ENCODE results near the gene PLCD3.

The PLCD3 gene

DNA sequence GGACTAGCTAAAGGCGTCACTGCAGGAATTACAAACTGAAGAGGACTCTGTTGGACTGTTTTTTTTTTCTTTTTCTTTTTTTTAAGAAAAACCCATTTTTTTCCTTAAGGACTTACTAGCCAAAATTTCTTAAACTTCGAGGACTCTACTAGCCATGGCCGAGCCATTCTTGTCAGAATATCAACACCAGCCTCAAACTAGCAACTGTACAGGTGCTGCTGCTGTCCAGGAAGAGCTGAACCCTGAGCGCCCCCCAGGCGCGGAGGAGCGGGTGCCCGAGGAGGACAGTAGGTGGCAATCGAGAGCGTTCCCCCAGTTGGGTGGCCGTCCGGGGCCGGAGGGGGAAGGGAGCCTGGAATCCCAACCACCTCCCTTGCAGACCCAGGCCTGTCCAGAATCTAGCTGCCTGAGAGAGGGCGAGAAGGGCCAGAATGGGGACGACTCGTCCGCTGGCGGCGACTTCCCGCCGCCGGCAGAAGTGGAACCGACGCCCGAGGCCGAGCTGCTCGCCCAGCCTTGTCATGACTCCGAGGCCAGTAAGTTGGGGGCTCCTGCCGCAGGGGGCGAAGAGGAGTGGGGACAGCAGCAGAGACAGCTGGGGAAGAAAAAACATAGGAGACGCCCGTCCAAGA is 16.8 kb upstream of the PLCD3 start:
- DNase-seq = peak; percentile 44

- DNase-seq = peak; percentile 95
Measured at GRCh38 chr17:45148183-45149036, 16.1 kb upstream of the PLCD3 start, which contains the start of gene HEXIM1. Gene HEXIM1, plus strand, starts transcription at chr17:45148475. Its CDS starts 716 bp downstream, at chr17:45149191.

DNA sequence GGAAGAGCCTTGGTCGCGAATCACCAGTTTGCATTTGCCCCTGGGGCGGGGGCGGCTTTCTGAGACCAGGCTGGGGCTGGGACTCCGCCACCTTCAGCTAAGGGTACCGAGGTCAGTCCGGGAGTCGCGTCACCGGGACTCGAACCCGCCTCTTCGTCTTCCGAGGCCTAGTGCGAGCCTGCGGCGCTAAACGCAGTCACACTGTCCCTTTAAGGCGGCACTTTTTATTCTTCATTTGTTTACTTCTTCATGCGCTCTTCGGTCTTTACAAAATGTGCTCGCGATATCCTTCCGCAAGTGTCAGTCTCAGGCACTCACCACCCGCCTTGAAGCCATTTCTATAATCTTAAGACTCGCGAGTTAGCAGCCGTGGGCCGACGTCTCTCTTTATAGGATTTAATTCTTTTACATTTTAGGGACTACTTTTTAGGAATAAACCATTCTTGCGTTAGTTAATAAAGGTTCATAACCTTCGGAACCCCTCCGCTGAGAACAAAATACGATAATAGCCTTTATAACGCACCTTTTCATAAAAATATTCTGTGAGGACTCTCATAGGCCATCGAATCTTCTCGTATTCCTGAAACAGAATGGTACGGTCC is 15.4 kb upstream of the PLCD3 start:
- peak; percentile 81 for DNase-seq

GRCh38 chr17:45146890-45147580 is 14.7 kb upstream of the PLCD3 start:
- DNase-seq = no peak

- no peak for DNase-seq
Measured at GRCh38 chr17:45146592-45146889, 14.2 kb upstream of the PLCD3 start.

DNA sequence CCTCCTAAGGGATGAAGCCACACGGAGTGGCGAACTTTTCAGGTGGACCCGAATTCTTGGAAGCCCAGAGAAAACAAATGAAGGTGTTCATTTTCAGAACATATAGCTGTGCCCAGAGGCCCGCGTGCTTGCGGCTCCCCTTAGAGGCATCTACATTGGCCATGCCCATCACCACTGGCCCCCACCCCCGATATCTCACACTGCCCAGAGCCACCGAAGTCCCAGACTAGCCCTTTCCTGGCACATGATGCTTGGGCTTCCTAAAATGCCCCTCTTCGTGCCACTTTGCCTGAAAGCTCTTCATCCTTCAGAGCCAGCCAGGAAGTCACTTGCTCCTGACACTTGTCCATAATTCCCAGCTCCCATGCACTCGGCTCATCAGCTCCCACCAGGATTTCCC is 13.9 kb upstream of the PLCD3 start:
- DNase-seq = no peak

DNA sequence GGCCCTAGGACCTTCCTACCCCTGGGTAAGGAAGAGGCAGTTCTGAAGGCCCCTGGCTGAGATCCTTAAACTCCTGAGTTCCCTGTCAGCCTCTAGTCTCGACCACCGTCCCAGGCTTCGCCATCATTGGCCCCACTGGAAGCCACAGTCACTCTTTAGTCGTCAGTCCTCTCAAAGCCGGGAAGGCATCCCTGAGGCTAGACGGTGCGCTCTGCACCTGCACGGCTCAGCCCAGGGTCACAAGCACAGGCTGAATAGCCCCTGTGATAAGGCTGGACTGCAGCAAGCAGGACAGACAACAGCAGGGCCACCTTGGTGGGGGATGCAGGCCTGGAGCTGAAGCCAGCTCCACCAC is 12.7 kb upstream of the PLCD3 start:
- DNase-seq = no peak

DNA sequence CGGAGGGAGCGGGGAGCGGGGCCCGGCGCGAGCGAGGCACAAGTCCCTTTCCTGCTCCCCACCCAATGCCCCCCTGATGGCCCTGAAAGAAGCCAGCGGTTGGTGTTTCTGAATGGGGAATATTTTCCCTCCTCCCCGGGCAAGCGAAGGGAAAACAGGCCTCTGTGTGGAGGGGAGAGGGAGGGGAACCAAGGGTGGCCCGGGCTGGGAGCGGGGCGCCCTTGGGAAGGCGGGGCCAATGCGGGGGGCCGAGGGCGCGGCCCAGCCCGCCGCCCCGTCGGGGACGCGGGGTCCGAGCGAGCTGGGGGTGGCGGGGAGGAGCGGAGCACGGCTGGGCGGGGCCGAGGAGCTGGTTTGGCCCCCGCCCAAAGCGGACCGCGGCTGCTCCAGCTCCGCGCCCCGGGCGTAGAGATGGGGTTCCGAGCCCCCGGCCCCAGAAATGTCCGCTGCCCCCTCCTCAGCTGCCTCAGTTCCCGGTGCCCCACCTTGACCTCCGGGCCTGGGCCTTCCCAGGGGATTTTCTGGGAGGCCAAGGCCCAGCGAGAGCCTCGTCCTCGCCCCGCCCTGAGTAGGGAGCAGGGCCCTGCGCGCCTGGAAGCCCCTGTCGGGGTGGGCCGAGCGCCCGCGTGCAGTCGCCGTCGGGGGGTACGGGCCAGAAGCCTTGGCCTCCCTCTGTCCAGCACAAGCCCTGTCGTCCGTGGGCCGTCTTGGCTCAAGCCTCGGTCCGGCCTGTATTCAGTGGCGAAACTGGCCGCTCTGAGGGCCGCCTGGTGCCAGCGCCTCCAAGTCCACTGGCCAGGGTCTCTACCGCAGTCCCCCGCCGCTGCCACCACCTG is 12.1 kb upstream of the PLCD3 start:
- DNase-seq = no peak

GRCh38 chr17:45143767-45144198 is 11.5 kb upstream of the PLCD3 start:
- DNase-seq = no peak

DNA sequence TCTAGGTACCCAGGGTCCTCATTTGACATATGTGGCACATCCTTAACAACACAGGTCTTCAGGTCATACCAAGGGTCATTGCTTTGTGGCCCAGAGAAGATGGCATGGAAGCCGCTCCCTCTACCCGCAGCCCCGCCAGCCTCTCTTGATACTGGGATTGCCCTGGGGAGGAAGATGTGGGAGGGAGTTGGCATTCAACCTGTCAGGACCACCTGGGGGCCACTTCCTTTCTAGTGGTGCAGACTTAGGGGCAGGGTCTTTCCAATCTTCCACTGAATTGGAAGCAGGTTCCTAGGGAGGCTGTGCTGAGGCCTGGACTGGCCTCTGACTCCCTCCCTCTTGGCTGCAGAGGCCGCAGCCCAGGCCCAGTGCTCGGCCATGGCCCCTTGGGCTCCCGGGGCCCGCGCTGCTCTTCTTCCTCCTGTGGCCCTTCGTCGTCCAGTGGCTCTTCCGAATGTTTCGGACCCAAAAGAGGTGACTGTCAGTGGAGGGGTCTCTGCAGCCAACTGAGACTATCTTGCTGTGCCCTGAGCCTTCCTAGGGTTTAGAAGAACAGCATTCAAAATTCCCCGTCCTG is 10.9 kb upstream of the PLCD3 start:
- DNase-seq = no peak

DNA sequence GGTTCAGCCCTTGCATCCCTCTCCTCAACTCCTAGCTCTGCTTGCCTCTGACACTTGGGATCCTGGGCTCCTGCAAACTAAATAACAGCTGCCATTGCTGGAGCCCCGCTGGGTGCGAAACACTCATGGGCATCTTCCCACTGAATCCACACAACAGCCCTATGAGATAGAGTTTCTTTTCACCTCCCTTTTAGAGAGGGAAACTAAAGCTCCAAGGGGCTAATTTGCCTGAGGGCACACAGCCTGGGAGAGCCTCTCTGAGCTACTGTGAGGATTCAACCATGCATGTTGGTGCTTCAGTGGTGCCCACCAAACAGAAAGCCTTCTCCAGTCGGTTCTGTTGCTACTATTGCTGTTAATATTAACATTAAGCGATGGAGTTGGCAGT is 7.2 kb upstream of the PLCD3 start:
- DNase-seq = no peak

DNA sequence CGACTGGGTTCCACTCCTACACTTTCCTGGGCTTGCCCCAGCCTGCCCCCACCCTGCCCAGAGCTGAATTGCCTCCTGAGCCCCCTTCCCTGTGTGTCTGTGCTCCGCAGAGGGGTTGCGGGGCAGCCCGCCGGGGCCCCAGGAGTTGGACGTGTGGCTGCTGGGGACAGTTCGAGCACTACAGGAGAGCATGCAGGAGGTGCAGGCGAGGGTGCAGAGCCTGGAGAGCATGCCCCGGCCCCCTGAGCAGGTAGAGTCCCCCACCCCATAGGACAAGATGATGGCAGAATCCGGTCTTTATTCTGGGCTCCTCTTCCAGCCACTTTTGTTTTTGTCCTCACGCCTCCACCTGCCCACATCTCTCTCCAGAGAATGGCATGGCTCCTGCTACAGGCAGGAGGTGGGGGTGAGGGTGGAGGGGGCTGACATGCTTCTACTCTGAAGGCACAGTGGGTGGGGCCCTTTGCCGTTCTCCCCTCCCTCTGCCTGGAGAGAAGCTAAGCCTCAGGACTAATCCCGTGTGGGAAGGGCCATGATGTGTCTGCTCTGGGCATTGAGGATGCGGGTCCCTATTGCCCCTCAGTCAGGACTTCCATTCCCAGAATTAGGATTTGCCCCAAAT is 6.7 kb upstream of the PLCD3 start:
- no peak for DNase-seq

DNA sequence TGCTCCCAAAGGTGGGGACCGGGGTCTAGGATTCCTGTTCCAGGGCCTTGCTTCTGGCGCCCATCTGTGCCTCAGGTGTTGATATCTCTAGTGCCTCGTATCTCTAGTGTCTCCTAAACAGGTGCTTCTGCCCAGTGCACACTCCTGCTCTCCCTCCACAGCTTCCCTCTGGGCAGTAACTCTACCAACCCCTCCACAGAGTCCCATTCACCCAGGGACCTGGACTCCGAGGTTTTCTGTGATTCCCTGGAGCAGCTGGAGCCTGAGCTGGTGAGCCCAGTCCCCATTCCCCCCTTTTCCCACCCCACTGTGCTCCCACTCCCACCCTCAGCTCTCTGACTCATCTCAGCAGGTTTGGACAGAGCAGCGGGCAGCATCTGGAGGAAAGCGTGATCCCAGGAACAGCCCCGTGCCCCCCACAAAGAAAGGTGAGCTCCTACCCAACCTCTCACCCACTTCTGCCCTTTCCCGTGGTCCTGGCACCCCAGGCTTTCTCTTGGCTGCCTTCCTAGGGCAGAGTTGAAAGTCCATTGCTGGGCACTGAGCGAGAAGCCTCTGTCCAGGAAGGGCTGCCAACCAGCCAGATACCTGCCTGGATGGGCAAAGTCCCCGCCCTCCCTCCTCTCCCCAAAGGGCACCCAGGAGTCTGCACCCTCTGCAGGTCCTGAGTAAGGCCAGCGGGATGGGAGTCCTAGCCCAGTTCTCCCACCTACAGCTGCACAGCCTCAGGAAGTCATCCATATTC is 5.4 kb upstream of the PLCD3 start:
- no peak for DNase-seq

GRCh38 chr17:45136846-45137560 is 4.7 kb upstream of the PLCD3 start:
- DNase-seq = no peak

DNA sequence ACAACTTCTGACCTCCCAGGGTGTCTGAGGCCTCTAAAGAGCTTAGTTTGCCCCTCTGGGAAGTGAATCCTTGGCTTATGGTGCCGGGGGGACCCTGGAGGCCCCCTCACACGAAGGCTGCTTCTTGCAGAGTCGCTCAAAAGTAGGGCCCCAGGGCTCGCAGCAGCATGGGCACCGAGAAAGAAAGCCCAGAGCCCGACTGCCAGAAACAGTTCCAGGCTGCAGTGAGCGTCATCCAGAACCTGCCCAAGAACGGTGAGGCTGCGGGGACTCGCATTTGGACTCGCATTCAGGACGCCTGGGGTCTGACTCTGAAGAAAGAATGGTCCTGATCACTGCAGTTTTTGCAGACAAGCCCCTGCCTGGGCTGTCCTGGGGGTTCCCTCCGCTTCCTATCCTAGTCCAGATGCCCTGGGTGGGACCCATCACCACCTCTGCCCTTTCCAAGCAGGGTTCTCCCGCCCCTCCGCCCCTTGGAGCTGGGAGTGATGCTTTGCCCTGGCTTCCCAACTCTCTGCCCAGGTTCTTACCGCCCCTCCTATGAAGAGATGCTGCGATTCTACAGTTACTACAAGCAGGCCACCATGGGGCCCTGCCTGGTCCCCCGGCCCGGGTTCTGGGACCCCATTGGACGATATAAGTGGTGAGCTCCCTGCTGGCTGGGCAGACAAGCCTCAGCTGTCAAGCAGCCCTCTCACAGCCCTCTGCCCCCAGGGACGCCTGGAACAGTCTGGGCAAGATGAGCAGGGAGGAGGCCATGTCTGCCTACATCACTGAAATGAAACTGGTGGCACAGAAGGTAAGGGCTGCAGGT is 3.9 kb upstream of the PLCD3 start:
- DNase-seq = no peak

- DNase-seq = peak; percentile 88
Measured at GRCh38 chr17:45135192-45135977, 3.1 kb upstream of the PLCD3 start, which contains the start of gene ACBD4. Gene ACBD4, plus strand, starts transcription at chr17:45135687. Its CDS starts 458 bp downstream, at chr17:45136145.

DNA sequence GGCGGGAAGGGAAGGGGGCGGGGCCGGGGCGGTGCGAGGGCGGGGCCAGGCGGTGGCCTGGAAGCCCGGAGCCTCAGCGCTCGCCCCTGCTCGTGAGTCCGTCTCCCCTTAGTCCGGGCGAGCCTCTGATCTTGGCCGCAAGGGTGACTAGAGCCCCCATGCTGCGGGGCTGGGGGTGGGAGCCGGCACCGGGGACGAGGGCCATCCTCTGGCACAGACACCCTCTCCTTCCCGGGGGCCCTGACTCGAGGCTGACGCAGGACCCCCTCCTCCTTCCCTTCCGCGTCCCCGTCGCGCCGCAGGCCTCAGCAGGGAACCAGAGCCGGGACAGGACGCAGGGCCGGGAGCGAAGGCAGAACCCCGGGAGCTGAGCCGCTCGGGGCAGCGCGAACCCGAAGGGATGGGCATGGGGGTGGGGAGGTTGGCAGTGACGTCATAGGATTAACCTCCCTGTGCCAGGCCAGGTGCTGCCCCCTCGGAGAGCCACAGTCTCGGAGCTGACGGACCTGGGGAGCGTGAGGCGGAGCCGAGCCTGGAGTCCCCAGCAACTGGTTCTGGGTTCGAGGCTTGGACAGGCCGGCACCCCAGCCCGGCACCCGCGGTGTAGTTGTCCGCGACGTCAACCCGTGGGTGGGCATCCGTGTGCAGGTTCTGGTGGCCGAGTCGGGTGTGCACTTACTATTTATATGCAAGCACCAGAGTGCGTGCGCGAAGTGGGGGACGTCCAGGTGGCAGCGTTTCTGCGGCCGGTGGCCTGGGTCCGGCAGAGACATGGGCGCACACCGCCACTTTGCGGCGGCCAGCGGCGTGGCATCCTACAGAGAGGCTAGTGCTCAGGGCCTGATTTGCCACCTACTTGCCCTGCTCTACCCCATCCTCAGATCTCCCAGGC is 503 bp upstream of the PLCD3 start:
- peak; percentile 58 for DNase-seq
